Glomerular visceral epithelial cell (primary cell): ENCODE results near the gene TREM2.
"Not testable (repeated sequence)": the region's sequence is repeated elsewhere in the genome, so short reads cannot be mapped to it uniquely, and the experiment has no call there.

Experiments used
- DNase-seq: peaks from one replicate; pipeline ENCODE4 v3.0.0-alpha.2; 2016; ENCODE audit errors: extremely low spot score

TREM2 gene

DNA sequence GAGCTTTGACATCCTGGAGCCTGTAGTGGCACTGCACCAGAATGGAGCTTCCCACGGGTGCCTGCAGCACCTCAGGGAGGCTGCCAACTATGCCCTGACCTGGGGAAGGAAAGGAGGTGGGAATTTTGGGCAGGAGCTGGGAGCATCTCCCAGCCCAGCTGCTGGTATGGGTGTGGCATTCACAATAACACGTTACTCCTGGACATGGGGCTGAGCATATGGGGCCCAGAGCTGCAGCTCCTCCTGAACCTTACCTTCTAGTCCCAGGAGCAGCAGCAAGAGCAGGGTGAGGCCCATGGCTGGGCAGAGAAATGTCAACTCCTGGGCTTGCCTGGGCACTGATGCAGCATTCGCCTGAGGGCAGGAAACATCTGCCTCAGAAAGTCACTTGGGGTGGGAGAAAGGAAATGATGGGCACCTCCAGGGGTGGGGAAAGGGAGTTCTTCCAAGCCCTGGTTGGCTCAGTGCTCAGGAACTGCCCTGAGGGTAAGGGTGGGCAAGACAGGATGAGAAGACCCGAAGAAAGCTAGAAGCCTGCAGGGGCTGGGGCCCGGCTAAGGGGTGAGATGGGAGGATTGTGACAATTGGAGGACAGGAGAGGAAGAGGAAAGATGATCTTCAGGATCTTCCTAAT is 8.8 kb downstream of the TREM2 start, which contains the start of gene TREML1:
TSS of gene TREML1 (minus strand) at position 356 of the 634 bp plus-strand sequence. CDS start at position 297, 59 bp downstream.
- no peak for DNase-seq

DNA sequence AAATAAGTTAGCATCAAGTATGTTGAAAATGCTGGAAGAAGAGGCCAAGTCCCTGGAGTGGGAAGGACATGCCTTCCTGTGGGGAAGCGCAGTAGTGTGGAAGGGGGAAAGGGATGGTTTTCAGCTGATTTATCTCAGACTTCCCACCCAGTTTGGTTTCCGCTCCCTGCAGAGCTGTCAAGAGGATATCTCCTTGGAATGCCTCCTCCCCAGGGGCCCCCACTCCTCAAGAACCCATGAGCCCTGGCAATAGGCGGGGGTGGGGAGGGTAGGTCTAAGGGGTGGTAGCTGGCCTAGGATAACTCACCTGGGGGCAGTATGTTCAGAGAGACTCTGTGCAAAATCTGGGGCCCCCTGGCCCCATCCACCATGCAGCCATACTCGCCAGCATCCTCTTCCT is 9.5 kb downstream of the TREM2 start:
- DNase-seq, result no peak

DNA sequence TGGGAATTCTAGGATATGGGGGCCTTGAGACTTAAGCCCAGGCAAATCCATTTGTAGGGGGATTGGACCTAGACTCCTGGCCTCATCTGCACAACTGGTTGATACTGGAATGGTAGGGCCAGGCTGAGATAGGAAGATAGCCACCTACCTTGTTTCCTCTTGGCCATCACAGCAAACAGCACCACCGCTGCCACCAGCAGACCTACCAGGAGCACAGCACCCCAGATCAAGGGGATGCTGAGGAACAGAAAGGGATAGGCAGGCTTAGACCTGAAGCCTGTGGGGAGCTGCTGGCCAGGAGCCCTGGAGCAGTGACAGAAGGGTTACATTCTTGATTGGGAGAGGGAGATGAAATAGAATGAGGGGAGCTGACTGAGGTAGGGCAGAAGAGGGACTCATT is 12.2 kb downstream of the TREM2 start:
- no peak for DNase-seq

DNA sequence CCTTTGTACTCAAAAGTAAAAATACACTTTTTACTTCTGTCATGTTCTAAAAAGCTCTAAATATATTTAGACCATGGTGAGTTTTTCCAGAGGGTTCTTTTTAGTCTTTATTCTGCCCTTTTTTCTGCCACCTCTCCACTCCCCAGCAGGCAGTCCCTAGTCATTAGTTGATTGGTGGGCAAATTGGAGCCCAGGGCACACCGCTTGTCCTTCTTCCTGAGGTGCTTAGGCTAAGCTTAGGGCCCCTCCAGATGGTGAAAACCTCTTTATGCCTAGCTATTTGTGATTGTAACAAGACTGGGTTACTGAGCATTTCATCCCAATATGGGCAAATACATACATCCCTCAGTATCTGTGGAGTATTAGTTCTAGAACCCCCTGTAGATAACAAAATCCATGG is 15.0 kb downstream of the TREM2 start:
- DNase-seq, result no peak

DNA sequence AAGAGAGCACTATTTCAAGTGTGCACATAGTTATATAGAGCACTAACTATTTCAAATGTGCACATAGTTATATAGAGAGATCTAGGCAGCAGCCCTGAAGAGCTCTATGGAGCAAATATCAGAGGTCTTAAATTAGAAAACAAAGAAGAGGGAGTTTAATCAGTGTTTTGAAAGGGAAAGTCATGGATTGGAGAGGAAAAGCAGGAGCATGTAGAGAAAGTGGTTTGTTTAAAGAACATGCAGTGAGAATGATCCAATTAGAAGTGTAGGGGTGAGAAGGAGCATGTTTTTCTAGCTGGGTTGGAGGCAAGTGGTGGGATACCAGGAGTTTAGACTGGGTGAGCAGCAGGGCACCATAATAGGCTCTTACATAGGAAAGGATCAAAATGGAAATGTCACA is 26.0 kb downstream of the TREM2 start:
- DNase-seq, result no peak

DNA sequence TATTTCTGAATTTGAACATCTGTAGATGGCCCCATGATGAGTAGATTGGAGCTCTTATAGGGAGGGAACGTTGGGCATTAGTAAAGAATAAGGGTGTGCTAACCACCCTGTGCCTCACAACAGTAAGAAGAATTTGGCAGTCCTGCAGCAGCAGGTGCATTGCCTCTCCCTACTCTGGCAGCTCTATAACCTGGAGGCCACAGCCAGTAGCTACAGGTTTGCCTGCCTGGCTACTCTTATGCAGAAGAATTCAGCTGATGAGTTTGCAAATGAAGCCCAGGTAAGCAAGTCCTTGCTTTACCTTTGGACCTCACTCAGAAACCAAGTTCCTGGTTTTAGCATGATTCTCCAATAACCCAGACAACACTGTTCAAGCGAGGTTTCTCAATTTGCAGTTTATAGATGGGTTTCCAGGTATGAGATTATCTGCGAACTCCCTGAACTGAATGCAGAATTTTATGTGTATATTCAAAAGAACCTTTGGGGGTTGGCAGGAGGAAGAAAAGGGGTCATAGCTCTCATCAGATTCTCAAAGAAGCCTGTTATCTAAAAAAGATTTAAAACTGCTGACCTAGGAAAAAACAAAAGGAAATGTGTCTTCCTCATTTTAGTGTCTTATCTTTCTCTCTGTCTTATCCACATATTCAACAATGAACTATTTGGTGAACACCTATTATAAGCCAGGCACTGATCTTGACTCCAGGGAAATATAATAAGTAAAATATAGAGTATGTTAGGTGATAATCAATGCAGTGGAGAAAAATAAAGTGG is 27.7 kb downstream of the TREM2 start:
- no peak for DNase-seq

DNA sequence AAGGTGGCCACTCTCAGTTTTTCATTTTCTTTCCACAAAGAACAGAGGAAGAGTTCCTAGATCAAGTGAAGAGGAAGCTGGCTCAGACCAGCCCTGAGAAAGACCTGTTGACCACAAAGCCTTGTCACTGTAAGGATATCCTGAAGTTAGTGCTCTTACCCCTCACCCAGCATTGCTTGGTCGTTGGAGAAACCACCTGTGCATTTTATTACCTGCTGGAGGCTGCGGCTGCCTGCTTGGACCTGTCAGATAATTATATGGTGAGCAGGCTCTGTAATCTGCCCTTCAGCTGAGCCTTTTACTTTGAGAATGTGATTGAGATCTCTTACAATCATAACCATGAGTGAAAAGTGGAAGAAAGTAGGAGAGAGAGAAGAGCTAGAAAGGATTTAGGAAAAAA is 30.7 kb downstream of the TREM2 start:
- DNase-seq, result no peak

DNA sequence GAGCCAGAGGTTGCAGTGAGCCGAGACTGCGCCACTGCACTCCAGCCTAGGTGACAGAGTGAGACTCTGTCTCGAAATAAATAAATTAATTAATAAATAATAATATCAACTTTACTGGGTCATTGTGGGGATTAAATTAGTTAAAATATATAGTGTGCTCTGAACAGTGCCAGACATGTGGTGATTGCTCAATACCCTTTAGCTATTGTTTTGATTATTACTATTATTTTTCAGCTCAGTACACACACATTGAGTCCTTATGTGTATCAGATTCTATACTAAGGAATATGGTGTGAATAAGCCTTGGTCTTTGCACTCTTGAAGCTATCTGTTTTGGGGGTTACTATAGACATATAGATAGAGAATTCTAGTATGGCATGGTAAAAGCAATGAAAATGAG is 37.6 kb downstream of the TREM2 start:
- no peak for DNase-seq

DNA sequence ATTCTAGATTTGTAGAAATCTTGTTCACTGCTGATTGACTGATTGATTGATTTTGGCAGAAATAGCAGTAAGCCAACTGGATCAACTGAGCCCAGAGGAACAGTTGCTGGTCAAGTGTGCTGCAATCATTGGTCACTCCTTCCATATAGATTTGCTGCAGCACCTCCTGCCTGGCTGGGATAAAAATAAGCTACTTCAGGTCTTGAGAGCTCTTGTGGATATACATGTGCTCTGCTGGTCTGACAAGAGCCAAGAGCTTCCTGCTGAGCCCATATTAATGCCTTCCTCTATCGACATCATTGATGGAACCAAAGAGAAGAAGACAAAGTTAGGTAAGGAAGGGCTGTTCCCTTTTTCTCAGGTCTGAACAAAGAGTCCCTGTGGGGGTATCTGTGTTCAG is 40.0 kb downstream of the TREM2 start:
- DNase-seq, result no peak

DNA sequence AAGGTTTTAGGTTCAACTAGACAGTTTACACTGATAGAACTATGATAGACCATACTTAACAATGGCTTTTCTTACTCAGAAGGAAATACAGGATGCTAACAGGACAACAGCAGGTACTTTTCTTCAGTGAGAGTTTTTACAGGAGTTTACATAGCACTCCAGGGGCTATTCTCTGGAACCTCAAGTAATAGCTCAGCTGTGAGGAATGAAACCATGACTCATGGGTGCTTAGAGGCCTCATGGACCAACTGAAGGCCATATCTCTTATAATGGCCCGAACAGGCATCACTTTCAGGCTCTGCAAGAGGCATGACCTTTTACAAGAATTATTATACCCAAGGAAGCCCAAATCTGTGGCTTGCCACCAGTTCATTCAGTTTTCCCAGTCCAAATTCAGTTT is 40.5 kb downstream of the TREM2 start:
- DNase-seq, result no peak

DNA sequence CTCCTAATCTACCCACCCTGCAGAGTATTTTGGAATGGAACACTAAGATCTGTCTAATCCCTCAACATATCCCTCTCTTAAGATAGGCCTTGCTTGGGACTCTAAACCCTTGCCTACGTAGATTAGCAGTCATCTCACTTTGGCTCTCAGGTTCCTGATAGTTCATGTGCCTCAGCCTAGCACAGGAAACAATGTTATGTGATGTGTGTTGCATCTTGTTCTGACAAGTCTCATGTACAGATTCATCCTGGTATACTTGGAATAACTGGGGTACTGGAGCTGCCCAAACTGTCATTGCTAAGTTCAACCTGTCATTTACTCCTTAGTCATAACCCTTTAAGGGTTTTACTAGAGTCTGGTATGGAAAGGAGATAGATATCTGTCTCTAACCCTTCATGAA is 42.9 kb downstream of the TREM2 start:
- no peak for DNase-seq

DNA sequence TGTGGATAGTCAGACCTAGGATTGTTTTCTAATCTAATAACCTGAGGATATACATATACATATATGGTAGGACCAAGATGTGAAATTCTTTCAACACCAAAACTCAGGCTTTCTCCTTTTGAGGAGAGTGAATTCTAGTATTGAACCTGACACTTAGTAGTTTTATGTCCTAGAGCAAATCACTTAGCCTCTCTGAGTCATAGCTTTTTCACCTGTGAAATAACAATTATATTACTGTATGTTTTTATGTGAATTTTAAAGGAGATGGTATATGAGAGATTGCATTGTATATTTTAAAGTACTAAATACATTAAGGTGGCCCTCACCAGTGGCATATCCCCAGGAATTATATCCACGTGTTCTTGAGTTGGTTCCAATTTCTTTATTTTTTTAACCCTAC is 43.4 kb downstream of the TREM2 start:
- no peak for DNase-seq

DNA sequence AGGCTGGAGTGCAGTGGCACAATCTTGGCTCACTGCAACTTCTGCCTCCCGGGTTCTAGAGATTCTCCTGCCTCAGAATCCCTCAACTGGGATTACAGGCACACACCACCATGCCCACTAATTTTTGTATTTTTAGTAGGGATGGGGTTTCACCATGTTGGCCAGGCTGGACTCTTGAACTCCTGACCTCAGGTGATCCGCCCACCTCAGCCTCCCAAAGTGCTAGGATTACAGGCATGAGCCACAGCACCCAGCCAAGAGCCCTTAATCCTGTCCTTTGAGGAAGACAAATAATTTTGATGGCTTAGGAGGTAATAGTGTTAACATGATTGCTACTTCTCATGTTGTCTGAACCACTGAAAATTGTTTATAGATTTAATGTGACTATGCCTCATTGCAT is 47.9 kb downstream of the TREM2 start:
- DNase-seq, result not testable (repeated sequence)

DNA sequence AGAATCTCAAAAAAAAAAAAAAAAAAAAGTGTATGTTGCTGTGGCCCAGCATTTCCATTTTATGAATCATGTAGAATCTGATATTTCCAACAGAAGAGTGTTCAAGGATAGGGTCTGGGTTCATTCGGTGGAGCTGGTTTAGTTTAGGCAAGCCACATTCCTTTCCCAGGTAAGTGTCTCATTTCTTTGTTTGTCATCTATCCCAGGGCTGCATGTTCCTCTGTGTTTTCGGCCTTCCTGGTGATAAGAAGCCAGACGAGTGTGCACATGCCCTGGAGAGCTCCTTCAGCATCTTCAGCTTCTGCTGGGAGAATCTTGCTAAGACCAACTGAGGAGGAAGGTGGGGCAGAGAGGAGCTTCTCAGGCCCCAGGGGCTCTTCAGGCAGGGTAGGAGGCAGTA is 51.9 kb downstream of the TREM2 start:
- DNase-seq, result no peak
